PC-9 (cell line): ENCODE measurements around the gene CARMIL3.

Experiments used
- EZH2 ChIP-seq: fragments of 200-600 bp; sonication (generic); IDR thresholded peaks from 2 replicates; pipeline ENCODE4 v1.8.0; 2017; ENCODE audit warnings: antibody characterized with exemption, low read depth
- TF ChIP-seq, protein P1 (sequence below): fragments of 200-600 bp; sonication (generic); conservative IDR thresholded peaks from 2 replicates; pipeline ENCODE4 v1.6.1; 2017; ENCODE audit warnings: mixed run types, antibody characterized with exemption, mild to moderate bottlenecking, moderate library complexity

DNA sequence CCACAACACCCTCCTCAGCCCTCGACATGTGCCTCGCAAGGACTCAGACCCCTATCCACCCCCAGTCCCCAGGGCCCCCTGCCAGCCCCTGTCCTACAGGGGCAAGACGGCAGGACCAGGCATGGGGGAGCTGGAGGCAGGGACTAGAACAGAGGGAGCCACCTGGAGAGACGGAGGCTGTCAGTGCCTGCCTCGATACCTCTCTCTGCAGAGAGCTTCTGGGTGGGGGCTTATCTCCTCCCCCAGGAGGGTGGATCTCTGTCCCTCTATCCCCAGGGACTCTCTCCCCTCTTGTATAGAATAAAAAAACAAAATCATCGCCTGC is 17.6 kb downstream of the CARMIL3 start:
- TF ChIP-seq, protein P1, sequence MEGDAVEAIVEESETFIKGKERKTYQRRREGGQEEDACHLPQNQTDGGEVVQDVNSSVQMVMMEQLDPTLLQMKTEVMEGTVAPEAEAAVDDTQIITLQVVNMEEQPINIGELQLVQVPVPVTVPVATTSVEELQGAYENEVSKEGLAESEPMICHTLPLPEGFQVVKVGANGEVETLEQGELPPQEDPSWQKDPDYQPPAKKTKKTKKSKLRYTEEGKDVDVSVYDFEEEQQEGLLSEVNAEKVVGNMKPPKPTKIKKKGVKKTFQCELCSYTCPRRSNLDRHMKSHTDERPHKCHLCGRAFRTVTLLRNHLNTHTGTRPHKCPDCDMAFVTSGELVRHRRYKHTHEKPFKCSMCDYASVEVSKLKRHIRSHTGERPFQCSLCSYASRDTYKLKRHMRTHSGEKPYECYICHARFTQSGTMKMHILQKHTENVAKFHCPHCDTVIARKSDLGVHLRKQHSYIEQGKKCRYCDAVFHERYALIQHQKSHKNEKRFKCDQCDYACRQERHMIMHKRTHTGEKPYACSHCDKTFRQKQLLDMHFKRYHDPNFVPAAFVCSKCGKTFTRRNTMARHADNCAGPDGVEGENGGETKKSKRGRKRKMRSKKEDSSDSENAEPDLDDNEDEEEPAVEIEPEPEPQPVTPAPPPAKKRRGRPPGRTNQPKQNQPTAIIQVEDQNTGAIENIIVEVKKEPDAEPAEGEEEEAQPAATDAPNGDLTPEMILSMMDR, result no peak
- TF ChIP-seq EZH2, result no peak
